AG09309 (cell line): ENCODE results near the gene NTM.

Experiments used
- DNase-seq: peaks from one replicate; pipeline ENCODE4 v3.0.0-alpha.2; 2010; ENCODE audit warnings: low read depth
- H3K4me3 ChIP-seq: 2 replicates; pipeline ENCODE4 v1.5.1; 2011; ENCODE audit warnings: mild to moderate bottlenecking, low read depth, low read length, moderate library complexity; ENCODE audit not compliant: control insufficient read depth
- TF ChIP-seq, protein P1 (sequence below): IDR thresholded peaks from 2 replicates; pipeline ENCODE4 v1.5.1; 2011; ENCODE audit warnings: mild to moderate bottlenecking, low read depth, low read length, inconsistent platforms; ENCODE audit not compliant: insufficient read depth, control insufficient read depth; ENCODE audit errors: missing control alignments

The NTM gene

DNA sequence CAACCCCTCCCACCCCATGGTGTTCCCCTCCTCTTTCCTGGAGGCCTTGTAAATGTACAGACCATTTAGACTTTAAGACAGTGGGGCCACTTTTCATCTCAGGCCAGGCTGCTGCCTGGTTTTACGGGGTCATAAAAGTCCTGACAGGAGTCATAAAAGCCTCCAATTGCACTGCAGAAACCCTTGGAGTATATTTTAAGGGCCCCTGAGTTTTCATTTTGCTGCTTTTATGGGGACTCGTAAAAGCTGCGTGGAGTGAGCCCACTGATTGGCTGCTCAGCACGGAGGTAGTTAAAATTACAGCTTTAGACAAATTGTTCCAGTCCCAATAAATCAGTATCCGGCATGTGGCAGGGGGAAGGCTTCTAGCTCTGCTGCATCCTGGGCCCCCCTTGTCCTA is 627.6 kb downstream of the NTM start:
- TF ChIP-seq, protein P1, sequence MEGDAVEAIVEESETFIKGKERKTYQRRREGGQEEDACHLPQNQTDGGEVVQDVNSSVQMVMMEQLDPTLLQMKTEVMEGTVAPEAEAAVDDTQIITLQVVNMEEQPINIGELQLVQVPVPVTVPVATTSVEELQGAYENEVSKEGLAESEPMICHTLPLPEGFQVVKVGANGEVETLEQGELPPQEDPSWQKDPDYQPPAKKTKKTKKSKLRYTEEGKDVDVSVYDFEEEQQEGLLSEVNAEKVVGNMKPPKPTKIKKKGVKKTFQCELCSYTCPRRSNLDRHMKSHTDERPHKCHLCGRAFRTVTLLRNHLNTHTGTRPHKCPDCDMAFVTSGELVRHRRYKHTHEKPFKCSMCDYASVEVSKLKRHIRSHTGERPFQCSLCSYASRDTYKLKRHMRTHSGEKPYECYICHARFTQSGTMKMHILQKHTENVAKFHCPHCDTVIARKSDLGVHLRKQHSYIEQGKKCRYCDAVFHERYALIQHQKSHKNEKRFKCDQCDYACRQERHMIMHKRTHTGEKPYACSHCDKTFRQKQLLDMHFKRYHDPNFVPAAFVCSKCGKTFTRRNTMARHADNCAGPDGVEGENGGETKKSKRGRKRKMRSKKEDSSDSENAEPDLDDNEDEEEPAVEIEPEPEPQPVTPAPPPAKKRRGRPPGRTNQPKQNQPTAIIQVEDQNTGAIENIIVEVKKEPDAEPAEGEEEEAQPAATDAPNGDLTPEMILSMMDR, result no peak
- H3K4me3 ChIP-seq, result no peak overlapping the region
- peak; percentile 73 for DNase-seq

DNA sequence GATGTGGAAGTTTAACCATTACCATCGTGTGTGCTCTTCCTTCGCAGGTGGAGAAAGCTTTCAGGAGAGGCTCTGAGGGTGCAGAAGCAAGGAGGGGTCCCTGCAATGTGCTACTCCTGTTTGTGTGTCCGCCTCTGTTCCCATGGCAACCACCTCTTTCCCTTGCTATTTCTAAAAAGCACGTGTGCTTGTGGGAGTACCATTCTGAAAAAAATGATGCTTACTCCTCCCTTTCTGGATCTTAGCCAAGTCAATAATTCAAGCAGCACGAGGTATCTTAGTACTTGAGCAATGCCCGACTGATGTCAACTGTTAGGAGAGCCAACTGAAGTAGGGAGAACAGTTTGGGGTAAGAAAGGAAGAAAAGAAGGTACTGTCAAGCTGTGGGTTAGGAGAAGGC is 628.7 kb downstream of the NTM start:
- TF ChIP-seq, protein P1, result no peak
- DNase-seq, result no peak
- no peak overlapping the region for H3K4me3 ChIP-seq

DNA sequence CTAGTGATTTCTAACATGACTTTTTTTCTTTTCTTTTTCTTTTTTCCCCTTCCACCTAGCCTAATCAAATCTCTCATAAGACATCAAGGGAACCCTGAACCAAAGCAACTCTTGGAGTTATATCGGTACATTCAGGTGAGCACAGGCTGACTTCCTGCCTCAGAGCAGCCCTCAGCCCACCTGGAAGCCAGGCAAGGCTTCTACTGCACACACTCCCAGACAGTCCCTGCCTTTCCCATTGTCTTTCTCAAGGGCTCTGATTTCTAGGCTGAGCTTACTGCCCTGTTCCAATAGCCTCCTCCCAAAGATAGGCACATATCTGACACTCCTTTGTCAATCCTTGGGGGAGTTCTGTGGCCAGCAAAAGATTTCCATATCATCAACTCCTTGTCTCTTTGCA is 629.5 kb downstream of the NTM start:
- TF ChIP-seq, protein P1, result no peak
- no peak overlapping the region for H3K4me3 ChIP-seq
- DNase-seq, result no peak

DNA sequence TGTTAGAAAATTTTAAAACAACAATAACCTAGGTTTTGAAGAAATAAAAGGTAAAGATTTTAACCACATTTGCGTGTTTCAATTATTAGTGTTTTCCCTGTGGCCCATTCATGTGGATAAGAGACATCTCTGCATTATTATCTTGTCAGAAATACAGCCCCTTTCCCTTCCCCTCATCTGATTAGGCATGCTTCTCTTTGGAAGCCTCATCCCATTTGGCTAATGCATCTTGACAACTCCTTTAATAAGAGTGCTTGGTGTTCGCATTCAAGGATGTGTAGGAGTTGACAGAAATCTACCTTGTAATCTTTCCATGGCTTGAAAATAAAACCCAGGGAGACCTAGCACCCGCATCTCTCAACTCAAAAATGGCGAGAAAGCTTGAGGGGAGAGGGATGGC is 635.5 kb downstream of the NTM start:
- TF ChIP-seq, protein P1, result no peak
- no peak overlapping the region for H3K4me3 ChIP-seq
- no peak for DNase-seq

DNA sequence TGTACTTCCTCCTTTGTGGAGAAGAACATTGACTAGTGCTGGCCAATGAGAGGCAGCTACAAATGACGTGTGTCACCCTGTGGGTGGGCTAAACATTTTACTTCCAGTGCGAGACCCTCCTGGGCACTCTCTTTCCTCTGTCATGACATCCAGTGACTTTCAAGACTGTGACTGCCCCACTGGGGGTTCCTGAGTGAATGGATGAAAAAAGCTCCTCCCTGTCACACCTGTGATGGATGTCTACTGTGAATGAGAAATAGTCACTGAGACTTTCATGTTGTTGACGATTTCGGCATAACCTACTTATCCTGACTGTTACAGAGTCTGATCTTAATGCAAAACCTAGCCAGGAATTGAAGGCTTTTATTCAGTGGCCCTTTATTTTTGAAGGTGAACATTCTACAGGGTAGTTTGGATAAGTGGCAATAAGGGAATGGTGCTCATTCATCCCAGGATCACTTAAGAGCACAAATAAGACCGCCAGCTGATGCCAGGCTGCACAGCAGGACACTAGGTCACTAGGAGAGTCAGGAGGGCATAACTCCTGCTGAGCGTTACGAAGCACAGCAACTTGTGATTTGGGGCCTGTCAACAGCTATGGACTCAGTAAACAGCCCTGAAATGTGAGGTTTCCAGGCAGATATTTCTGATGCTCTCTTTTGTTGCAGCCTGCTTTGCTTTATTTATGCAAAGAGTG is 636.6 kb downstream of the NTM start:
- DNase-seq, result no peak
- TF ChIP-seq, protein P1, result no peak

DNA sequence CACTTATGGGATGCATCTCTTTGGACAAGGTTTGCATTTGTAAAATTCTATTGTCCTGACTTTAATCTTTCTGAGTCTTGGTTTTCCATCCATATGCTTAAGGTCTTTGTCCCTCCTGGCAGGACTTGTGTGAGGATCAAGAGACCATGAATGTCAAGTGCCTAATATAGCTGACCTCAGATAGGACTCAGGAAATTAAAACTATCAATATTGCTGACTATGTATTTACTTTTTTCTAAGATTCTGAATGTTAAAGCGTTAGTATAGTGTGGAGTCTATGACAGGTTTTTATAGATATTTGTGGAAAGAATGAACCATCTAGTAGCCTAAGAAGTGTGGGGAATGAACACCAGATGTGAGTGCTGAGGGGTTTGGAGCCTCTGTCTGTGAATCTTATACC is 637.8 kb downstream of the NTM start:
- TF ChIP-seq, protein P1, result no peak
- DNase-seq, result no peak
- H3K4me3 ChIP-seq, result no peak overlapping the region

More for the DNA sequence above, 636.6 kb downstream of the NTM start:
- H3K4me3 ChIP-seq, result no peak overlapping the region

DNA sequence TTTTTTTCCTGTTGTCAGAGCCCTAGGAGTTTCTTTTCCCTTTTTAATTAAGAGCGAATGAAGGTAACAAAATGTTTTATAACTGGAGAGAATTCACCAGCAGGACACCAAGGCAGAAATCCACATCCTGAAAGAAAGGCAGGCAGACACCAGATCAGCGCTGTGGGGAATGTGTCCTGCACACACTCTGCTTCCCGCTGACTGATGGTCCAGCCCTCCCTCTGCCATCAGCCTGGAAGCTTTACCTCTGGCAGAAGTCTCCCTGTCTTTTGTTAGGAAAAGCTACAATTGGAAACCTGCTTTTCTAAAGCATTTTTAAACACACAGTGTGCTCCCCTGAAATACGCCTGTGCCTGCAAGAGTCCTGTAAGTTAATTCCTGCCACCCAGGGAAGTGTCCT is 638.5 kb downstream of the NTM start:
- no peak for DNase-seq
- TF ChIP-seq, protein P1, result no peak
- H3K4me3 ChIP-seq, result no peak overlapping the region
